GM11168 (cell line): ENCODE results near the gene GLIS2.

Experiments used
- in situ Hi-C: fragments of 300-500 bp; cut with MboI; formaldehyde crosslinking; loops from one replicate; pipeline ENCODE4 v1.12.0; 2022; ENCODE audit warnings: low sequenced_read_pairs; ENCODE audit not compliant: unreplicated experiment

GLIS2 gene

GRCh38 chr16:4315186-4316107, at the start of gene GLIS2:
Gene GLIS2 (plus strand): TSS chr16:4316067. CDS start chr16:4332281, 16,214 bp downstream.
- in situ Hi-C loops = no loop called here

GRCh38 chr16:4266372-4266771, 49.5 kb upstream of the GLIS2 start:
- in situ Hi-C loops = no loop called here

- in situ Hi-C loops = no loop called here
These were observed 45.8 kb upstream of the GLIS2 start for GRCh38 chr16:4270091-4270490.

GRCh38 chr16:4270595-4270994, 45.3 kb upstream of the GLIS2 start:
- in situ Hi-C loops = no loop called here

GRCh38 chr16:4271176-4272113, 44.4 kb upstream of the GLIS2 start:
- in situ Hi-C loops = no loop called here

- in situ Hi-C loops = no loop called here
These were observed 43.5 kb upstream of the GLIS2 start for GRCh38 chr16:4272114-4272956.

GRCh38 chr16:4273858-4274311, 42.0 kb upstream of the GLIS2 start:
- in situ Hi-C loops = no loop called here

- in situ Hi-C loops = no loop called here
These were observed 40.0 kb upstream of the GLIS2 start for GRCh38 chr16:4275861-4276260.

GRCh38 chr16:4277987-4278513, 37.8 kb upstream of the GLIS2 start:
- in situ Hi-C loops = no loop called here

GRCh38 chr16:4280625-4281024, 35.2 kb upstream of the GLIS2 start:
- in situ Hi-C loops = no loop called here

GRCh38 chr16:4283441-4283840, 32.4 kb upstream of the GLIS2 start:
- in situ Hi-C loops = no loop called here

GRCh38 chr16:4283939-4284338, 31.9 kb upstream of the GLIS2 start:
- in situ Hi-C loops = no loop called here

GRCh38 chr16:4285167-4285566, 30.7 kb upstream of the GLIS2 start:
- in situ Hi-C loops = no loop called here

GRCh38 chr16:4288148-4288921, 27.5 kb upstream of the GLIS2 start:
- in situ Hi-C loops = no loop called here

- in situ Hi-C loops = loop anchor here (5.0 kb wide), 1 partner anchor 42 kb away; no protein-coding TSS in a partner anchor
These were observed 25.5 kb upstream of the GLIS2 start for GRCh38 chr16:4290236-4290830.

GRCh38 chr16:4291699-4292098, 24.2 kb upstream of the GLIS2 start:
- in situ Hi-C loops = loop anchor here (5.0 kb wide), 1 partner anchor 41 kb away; no protein-coding TSS in a partner anchor

- in situ Hi-C loops = loop anchor here (5.0 kb wide), 1 partner anchor 39 kb away; no protein-coding TSS in a partner anchor
These were observed 22.6 kb upstream of the GLIS2 start for GRCh38 chr16:4293181-4293716.
